BLaER1 treated with 17β-estradiol and CSF1 and Interleukin-3, amounts not matched to agents 10 nM and 100 nM (cell line): Measurements from ENCODE around the gene HIBCH.

Experiments
- H3K27ac ChIP-seq, 11 experiments: shearing (Covaris generic); formaldehyde crosslinking; 2 replicates each; pipeline ENCODE4 v1.8.1; 2022
- H3K27me3 ChIP-seq, 11 experiments: shearing (Covaris generic); formaldehyde crosslinking; 2 replicates each; pipeline ENCODE4 v1.8.1; 2022
- H3K36me3 ChIP-seq, 11 experiments: shearing (Covaris generic); formaldehyde crosslinking; 2 replicates each; pipeline ENCODE4 v1.8.1; 2022
- H3K4me1 ChIP-seq, 10 experiments: shearing (Covaris generic); formaldehyde crosslinking; 2 replicates each; pipeline ENCODE4 v1.8.1; 2022
- H3K4me2 ChIP-seq, 11 experiments: shearing (Covaris generic); formaldehyde crosslinking; 2 replicates each; pipeline ENCODE4 v1.8.1; 2022
- H3K4me3 ChIP-seq, 10 experiments: shearing (Covaris generic); formaldehyde crosslinking; 2 replicates each; pipeline ENCODE4 v1.8.1; 2022
- H3K9ac ChIP-seq, 11 experiments: shearing (Covaris generic); formaldehyde crosslinking; 2 replicates each; pipeline ENCODE4 v1.8.1; 2022
- H3K9me3 ChIP-seq, 11 experiments: shearing (Covaris generic); formaldehyde crosslinking; replicated peaks in 1 of 11; 2 replicates each; pipeline ENCODE4 v1.8.1; 2022
- H4K20me1 ChIP-seq, 11 experiments: shearing (Covaris generic); formaldehyde crosslinking; 2 replicates each; pipeline ENCODE4 v1.8.1; 2022
- Cebpa-rat ChIP-seq, 11 experiments: shearing (Covaris generic); IDR thresholded peaks; 2 replicates each; pipeline ENCODE4 v1.8.1; 2022

The HIBCH gene

GRCh38 chr2:190215620-190216019, 104.0 kb downstream of the HIBCH start:
- Histone ChIP-seq H3K27ac (no peak overlapping the region), H4K20me1 (no peaks in the 10 kb centered on the region; a peak in 1 of 22 replicates), H3K9ac (no peak overlapping the region), H3K27me3 (no peaks in the 10 kb centered on the region), H3K4me2 (no peak overlapping the region), H3K9me3 (no peaks in the 10 kb centered on the region), H3K4me1 (peaks cover 0 to 10% (median 2%) of the 10 kb centered on the region in 10 experiments; a peak in 6 of 20 replicates), H3K4me3 (no peak overlapping the region), H3K36me3 (peaks cover 0 to 46% (median 27%) of the 10 kb centered on the region in 11 experiments; a peak in 18 of 22 replicates)
- no peak for TF ChIP-seq Cebpa-rat (IDR thresholded peaks at IDR 0.05)

DNA sequence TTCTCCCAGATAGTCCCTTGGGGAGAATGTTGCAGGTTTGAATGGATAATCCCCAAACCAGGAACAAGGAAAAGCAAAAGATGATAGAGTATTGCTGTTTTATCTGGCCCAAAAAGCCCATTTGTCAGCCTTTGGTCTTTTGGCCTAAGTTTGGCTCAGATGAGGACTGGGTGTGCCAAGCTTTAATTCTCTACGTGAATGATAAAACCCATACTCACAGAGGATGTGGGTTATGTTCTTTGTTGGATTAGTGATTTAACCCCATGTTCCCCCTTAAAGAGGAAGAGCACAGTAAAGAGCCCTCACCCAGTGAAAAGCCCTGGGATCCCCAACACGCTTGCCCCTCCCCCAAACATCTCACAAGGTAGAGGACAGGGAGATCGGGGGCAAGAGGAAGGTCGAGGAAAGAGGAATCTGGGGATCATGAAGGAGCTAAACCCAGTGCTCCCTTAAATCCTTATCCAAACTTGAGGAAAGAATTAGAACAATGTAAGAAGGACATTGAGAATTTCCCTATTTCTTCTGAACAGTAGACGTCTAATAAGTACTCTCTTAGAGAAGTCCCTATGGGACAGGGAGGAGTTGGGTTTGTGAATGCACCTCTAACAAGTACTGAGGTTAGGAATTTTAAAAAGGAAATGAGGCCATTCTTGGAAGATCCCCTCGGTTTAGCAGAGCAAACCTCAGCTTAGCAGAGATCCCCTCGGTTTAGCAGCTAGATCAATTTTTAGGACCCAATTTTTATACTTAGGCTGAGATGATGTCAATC, 105.0 kb downstream of the HIBCH start:
- no peak overlapping the region for H3K9ac ChIP-seq
- no peaks in the 10 kb centered on the region; a peak in 1 of 22 replicates for H4K20me1 ChIP-seq
- H3K36me3 ChIP-seq, result peaks cover 0 to 42% (median 26%) of the 10 kb centered on the region in 11 experiments; a peak in 17 of 22 replicates
- peaks cover 0 to 10% (median 2%) of the 10 kb centered on the region in 10 experiments; a peak in 6 of 20 replicates for H3K4me1 ChIP-seq
- H3K27ac ChIP-seq, result no peak overlapping the region
- H3K4me2 ChIP-seq, result no peak overlapping the region
- no peak for TF ChIP-seq Cebpa-rat (IDR thresholded peaks at IDR 0.05)
- no peak overlapping the region for H3K4me3 ChIP-seq
- H3K27me3 ChIP-seq, result no peaks in the 10 kb centered on the region
- no peaks in the 10 kb centered on the region for H3K9me3 ChIP-seq

GRCh38 chr2:190213441-190214335, 105.9 kb downstream of the HIBCH start:
- Histone ChIP-seq H3K27me3 (no peaks in the 10 kb centered on the region), H3K27ac (no peak overlapping the region), H3K4me1 (peaks cover 0 to 7% (median 2%) of the 10 kb centered on the region in 10 experiments; a peak in 5 of 20 replicates), H4K20me1 (no peaks in the 10 kb centered on the region; a peak in 1 of 22 replicates), H3K4me2 (no peak overlapping the region), H3K36me3 (peaks cover 0 to 35% (median 23%) of the 10 kb centered on the region in 11 experiments; a peak in 14 of 22 replicates), H3K9ac (no peak overlapping the region), H3K4me3 (no peak overlapping the region), H3K9me3 (no peaks in the 10 kb centered on the region)
- no peak for TF ChIP-seq Cebpa-rat (IDR thresholded peaks at IDR 0.05)

DNA sequence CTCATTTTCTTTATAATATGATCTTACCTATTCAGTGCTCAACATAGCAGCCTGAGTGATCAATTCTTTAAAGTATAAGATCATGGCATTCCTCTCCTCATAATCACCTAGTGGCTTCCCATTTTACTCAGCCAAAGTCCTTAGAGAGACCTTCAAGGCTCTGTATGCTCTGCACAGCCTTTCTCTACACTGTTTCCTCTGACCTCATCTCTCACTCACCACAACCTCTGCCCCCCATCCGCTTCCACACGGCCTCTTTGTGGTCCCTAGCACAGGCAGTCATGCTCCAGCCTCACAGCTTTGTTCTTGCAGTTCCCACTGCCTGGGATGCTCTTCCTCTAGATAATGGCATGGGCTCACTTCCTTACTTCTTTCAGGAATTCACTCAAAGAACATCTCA, 109.2 kb downstream of the HIBCH start:
- Histone ChIP-seq H3K4me1 (0 out of 20 replicates have a peak, but pooled peaks cover 0 to 4% (median 0%) of the 10 kb centered on the region in 10 experiments), H3K9me3 (no peaks in the 10 kb centered on the region), H4K20me1 (no peaks in the 10 kb centered on the region), H3K27ac (no peak overlapping the region), H3K4me3 (no peak overlapping the region), H3K36me3 (peaks cover 0 to 35% (median 17%) of the 10 kb centered on the region in 11 experiments; a peak in 15 of 22 replicates), H3K9ac (no peak overlapping the region), H3K27me3 (no peaks in the 10 kb centered on the region), H3K4me2 (no peak overlapping the region)
- no peak for TF ChIP-seq Cebpa-rat (IDR thresholded peaks at IDR 0.05)

DNA sequence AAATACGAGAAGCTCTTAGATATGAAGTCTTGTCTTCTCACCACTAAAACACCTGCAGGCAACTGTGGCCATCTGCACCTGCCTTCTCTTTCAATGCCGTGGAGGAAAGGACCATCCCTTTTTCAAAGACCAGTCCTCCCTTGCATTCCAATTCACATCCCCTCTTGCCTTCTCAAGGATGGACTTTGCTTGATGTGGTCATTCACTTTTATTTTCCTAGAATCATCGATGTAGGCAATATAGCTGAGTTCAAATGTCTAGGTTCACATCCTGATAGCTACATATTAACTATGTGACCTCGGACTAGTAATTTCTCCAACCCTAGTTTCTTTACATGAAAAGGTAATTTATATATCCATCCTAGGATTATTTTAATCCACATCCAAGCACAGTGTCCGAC, 110.1 kb downstream of the HIBCH start:
- H3K9me3 ChIP-seq, result no peaks in the 10 kb centered on the region
- 0 out of 20 replicates have a peak, but pooled peaks cover 0 to 3% (median 0%) of the 10 kb centered on the region in 10 experiments for H3K4me1 ChIP-seq
- H3K36me3 ChIP-seq, result peaks cover 3 to 40% (median 21%) of the 10 kb centered on the region in 11 experiments; a peak in 15 of 22 replicates
- TF ChIP-seq Cebpa-rat (IDR thresholded peaks at IDR 0.05), result no peak
- H4K20me1 ChIP-seq, result no peaks in the 10 kb centered on the region
- H3K27me3 ChIP-seq, result no peaks in the 10 kb centered on the region
- no peak overlapping the region for H3K9ac ChIP-seq
- H3K4me3 ChIP-seq, result no peak overlapping the region
- H3K4me2 ChIP-seq, result no peak overlapping the region
- no peak overlapping the region for H3K27ac ChIP-seq

- Histone ChIP-seq H3K4me2 (no peak overlapping the region), H3K36me3 (peaks cover 4 to 44% (median 20%) of the 10 kb centered on the region in 11 experiments; a peak in 16 of 22 replicates)
- TF ChIP-seq Cebpa-rat (IDR thresholded peaks at IDR 0.05), result no peak
Measured at GRCh38 chr2:190207930-190208329, 111.7 kb downstream of the HIBCH start.

DNA sequence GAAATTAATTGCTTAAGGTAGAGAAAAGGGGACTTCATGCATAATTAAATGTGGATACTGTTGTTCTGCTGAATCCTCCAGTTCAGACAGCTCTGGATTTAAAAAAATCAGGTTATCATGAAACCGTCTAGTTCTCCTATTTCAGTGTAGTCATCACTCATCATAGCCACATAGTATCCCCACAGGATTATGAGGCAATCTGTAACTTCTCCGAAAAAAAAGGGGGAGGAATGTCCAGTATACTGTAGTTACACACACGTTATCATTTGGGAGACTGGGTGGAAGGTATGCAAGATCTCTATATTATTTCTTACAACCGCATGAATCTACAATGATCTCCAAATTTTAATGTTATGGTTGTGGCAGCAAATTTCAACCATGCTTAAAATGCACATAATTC, 114.0 kb downstream of the HIBCH start:
- Histone ChIP-seq H3K27ac (no peak overlapping the region), H4K20me1 (no peaks in the 10 kb centered on the region), H3K9me3 (no peaks in the 10 kb centered on the region), H3K4me1 (no peaks in the 10 kb centered on the region), H3K27me3 (no peaks in the 10 kb centered on the region), H3K9ac (no peak overlapping the region), H3K4me3 (no peak overlapping the region), H3K36me3 (peaks cover 4 to 33% (median 25%) of the 10 kb centered on the region in 11 experiments; a peak in 17 of 22 replicates), H3K4me2 (no peak overlapping the region)
- no peak for TF ChIP-seq Cebpa-rat (IDR thresholded peaks at IDR 0.05)

More at GRCh38 chr2:190207930-190208329, 111.7 kb downstream of the HIBCH start:
- Histone ChIP-seq H3K27ac (no peak overlapping the region), H3K4me1 (no peaks in the 10 kb centered on the region), H3K4me3 (no peak overlapping the region), H3K9me3 (no peaks in the 10 kb centered on the region), H4K20me1 (no peaks in the 10 kb centered on the region), H3K9ac (no peak overlapping the region), H3K27me3 (no peaks in the 10 kb centered on the region)

DNA sequence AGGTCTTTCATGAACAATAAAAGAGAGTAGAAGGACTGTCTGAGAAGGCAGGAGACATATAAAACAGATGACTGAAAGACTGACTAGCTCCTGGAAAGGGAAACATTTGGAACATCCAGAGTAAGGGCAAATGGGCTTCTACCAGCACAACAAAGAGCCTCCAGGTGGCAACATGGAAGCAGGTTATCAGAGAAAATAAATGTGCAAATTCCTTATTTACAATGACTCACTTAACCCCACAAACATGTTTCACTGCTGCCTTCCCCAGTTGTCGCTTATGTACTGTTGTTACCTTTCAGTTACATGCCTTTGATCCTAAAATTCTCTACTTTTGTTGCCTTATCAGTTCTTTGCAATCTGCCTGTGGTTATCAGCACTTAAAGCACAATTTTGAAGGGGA, 117.0 kb downstream of the HIBCH start:
- no peak for TF ChIP-seq Cebpa-rat (IDR thresholded peaks at IDR 0.05)
- Histone ChIP-seq H3K9ac (no peak overlapping the region), H3K9me3 (no peaks in the 10 kb centered on the region), H3K4me3 (no peak overlapping the region), H3K4me1 (no peaks in the 10 kb centered on the region), H3K27ac (no peak overlapping the region), H3K27me3 (no peaks in the 10 kb centered on the region), H3K36me3 (peaks cover 6 to 40% (median 29%) of the 10 kb centered on the region in 11 experiments; a peak in 14 of 22 replicates), H3K4me2 (no peak overlapping the region), H4K20me1 (no peaks in the 10 kb centered on the region)

GRCh38 chr2:190202018-190202417, 117.6 kb downstream of the HIBCH start:
- Histone ChIP-seq H3K27me3 (no peaks in the 10 kb centered on the region), H3K4me2 (no peak overlapping the region), H3K9ac (no peak overlapping the region), H4K20me1 (no peaks in the 10 kb centered on the region), H3K36me3 (peaks cover 5 to 45% (median 29%) of the 10 kb centered on the region in 11 experiments; a peak in 14 of 22 replicates), H3K4me3 (no peak overlapping the region), H3K9me3 (no peaks in the 10 kb centered on the region; a peak in 1 of 22 replicates), H3K27ac (no peak overlapping the region), H3K4me1 (no peaks in the 10 kb centered on the region)
- no peak for TF ChIP-seq Cebpa-rat (IDR thresholded peaks at IDR 0.05)
